ENCODE measurements around the gene CP.

Gene CP

DNA sequence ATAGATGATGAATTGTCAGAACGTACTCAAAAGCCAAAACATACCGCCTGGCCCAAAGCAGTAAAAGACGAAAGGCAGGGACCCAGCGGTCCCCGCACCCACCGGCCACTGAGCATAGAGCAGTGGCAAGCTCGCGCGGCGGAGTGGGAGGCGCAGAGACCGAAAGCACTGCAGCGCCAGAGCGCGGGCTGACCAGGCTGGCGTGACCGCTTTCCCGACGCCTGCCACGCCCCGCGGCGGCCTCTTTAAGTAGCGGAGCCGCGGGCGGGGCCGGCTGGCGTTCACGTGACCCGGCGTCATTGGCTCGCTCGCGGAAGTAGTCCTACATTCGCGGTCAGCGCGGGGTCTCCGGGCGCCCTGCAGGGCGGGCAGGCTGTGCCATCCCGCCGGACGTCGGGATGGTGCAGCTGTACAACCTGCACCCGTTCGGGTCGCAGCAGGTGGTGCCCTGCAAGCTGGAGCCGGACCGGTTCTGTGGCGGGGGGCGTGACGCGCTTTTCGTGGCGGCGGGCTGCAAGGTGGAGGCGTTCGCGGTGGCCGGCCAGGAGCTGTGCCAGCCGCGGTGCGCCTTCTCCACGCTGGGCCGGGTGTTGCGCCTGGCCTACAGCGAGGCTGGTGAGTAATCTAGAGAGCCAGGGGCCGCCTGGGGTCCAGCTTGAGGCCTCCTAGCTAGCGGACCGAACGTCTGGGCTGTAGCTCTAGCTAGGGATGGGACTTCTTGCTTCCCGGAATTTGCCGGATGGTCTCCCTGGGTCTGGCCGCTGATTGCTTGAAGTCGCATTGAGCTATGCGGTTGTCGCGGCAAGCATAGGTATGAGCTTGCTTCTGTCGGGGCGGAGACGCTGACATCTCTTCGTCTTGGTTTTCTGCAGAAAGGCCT lies 92.1 kb downstream of the CP start, which contains the start of gene HPS3:
TSS of gene HPS3 (plus strand) at position 313 of the 880 bp plus-strand sequence. CDS start at position 399, 86 bp downstream.
- TF ChIP-seq GABPA (IDR thresholded peaks at IDR 0.05; ENCODE audit: low read depth) (no peak), POLR2AphosphoS5 (IDR thresholded peaks at IDR 0.05; ENCODE audit: low read depth) (peak; percentile 78; the same call in 1 of the 2 replicates)
- TF ChIP-seq, protein P1, sequence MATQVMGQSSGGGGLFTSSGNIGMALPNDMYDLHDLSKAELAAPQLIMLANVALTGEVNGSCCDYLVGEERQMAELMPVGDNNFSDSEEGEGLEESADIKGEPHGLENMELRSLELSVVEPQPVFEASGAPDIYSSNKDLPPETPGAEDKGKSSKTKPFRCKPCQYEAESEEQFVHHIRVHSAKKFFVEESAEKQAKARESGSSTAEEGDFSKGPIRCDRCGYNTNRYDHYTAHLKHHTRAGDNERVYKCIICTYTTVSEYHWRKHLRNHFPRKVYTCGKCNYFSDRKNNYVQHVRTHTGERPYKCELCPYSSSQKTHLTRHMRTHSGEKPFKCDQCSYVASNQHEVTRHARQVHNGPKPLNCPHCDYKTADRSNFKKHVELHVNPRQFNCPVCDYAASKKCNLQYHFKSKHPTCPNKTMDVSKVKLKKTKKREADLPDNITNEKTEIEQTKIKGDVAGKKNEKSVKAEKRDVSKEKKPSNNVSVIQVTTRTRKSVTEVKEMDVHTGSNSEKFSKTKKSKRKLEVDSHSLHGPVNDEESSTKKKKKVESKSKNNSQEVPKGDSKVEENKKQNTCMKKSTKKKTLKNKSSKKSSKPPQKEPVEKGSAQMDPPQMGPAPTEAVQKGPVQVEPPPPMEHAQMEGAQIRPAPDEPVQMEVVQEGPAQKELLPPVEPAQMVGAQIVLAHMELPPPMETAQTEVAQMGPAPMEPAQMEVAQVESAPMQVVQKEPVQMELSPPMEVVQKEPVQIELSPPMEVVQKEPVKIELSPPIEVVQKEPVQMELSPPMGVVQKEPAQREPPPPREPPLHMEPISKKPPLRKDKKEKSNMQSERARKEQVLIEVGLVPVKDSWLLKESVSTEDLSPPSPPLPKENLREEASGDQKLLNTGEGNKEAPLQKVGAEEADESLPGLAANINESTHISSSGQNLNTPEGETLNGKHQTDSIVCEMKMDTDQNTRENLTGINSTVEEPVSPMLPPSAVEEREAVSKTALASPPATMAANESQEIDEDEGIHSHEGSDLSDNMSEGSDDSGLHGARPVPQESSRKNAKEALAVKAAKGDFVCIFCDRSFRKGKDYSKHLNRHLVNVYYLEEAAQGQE (IDR thresholded peaks at IDR 0.05; ENCODE audit: insufficient replicate concordance, low read depth) = no peak
- peak within 1 kb of the TSS; percentile 91 for H3K4me3 ChIP-seq (replicated peaks; ENCODE audit: insufficient read depth, low read length)
- peak within 1 kb of the TSS; percentile 72 for H3K27ac ChIP-seq (replicated peaks)
- DNase-seq (ENCODE audit: low read depth in 1 of 2, low spot score in 1 of 2) = peak; percentile 78 to 85
- H3K27me3 ChIP-seq (ENCODE audit: insufficient read depth, poor library complexity, severe bottlenecking) = no peaks in the 10 kb centered on the region

DNA sequence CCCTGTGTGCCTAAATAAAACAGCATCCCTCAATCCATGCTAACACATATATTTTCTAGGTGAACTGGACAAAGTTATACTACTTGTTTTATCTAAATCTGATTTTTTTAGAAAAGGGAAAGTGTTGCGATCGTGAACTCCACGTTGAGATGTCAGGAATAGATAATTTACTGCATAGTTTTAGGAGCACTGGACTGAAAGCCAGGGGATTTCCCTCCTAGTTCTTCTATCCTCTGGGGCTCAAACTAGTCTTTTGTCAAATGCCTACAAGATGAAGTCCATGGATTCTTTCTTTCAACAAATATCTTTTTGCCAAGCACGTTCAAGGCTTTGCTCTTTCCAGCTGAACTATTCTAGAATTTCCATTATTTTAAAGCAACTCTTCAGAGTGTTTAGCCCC lies 92.8 kb downstream of the CP start:
- TF ChIP-seq POLR2AphosphoS5 (IDR thresholded peaks at IDR 0.05; ENCODE audit: low read depth) = no peak
- no peak for TF ChIP-seq GABPA (IDR thresholded peaks at IDR 0.05; ENCODE audit: low read depth)
- TF ChIP-seq CTCF (IDR thresholded peaks at IDR 0.05; ENCODE audit: insufficient read depth, low read length) = no peak
- no peak for TF ChIP-seq SPI1 (IDR thresholded peaks at IDR 0.05; ENCODE audit: borderline replicate concordance, low read depth)
- TF ChIP-seq, protein P1 (IDR thresholded peaks at IDR 0.05; ENCODE audit: insufficient replicate concordance, low read depth) = no peak
- no peak for DNase-seq (ENCODE audit: low read depth in 1 of 2, low spot score in 1 of 2)
- no peak overlapping the region for H3K27ac ChIP-seq (replicated peaks)
- no peaks in the 10 kb centered on the region for H3K27me3 ChIP-seq (ENCODE audit: insufficient read depth, poor library complexity, severe bottlenecking)
- H3K4me3 ChIP-seq (replicated peaks; ENCODE audit: insufficient read depth, low read length) = peak overlapping the region; percentile 91

GRCh38 chr3:149122721-149123578 lies 98.7 kb downstream of the CP start:
- no peak overlapping the region for H3K27ac ChIP-seq (replicated peaks)
- no peaks in the 10 kb centered on the region for H3K27me3 ChIP-seq (ENCODE audit: insufficient read depth, poor library complexity, severe bottlenecking)
- TF ChIP-seq CTCF (IDR thresholded peaks at IDR 0.05; ENCODE audit: insufficient read depth, low read length) (no peak), GABPA (IDR thresholded peaks at IDR 0.05; ENCODE audit: low read depth) (no peak), POLR2AphosphoS5 (IDR thresholded peaks at IDR 0.05; ENCODE audit: low read depth) (no peak), SPI1 (IDR thresholded peaks at IDR 0.05; ENCODE audit: borderline replicate concordance, low read depth) (no peak)
- TF ChIP-seq, protein P1 (IDR thresholded peaks at IDR 0.05; ENCODE audit: insufficient replicate concordance, low read depth) = no peak
- no peak for DNase-seq (ENCODE audit: low read depth in 1 of 2, low spot score in 1 of 2)
- H3K4me3 ChIP-seq (replicated peaks; ENCODE audit: insufficient read depth, low read length) = no peak overlapping the region

Measured in HL-60 (cell line).